Measurements from ENCODE around the gene TMEM134.
"Not testable (repeated sequence)": the region's sequence is repeated elsewhere in the genome, so short reads cannot be mapped to it uniquely, and the experiment has no call there.

The TMEM134 gene

DNA sequence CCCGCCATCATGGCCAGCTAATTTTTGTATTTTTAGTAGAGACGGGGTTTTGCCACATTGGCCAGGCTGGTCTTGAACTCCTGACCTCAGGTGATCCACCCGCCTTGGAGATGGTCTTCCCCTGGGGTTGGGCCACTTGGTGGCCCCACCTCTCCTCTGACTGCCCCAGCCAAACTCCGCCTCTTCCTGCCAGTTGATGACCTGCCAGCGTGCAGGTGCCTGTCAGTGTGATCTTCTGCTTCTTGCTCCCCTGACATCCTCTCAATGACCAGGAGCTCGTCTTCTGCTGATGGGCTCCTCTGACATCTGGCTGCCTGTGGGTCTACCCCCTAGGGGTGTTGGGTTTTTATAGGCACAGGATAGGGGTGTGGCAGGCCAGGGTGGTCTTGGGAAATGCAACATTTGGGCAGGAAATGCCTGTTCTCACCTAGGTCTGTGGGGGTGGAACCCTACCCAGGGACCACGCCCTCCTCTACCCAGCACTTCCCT is 16.9 kb upstream of the TMEM134 start:
- DNase-seq = not testable (repeated sequence)

DNA sequence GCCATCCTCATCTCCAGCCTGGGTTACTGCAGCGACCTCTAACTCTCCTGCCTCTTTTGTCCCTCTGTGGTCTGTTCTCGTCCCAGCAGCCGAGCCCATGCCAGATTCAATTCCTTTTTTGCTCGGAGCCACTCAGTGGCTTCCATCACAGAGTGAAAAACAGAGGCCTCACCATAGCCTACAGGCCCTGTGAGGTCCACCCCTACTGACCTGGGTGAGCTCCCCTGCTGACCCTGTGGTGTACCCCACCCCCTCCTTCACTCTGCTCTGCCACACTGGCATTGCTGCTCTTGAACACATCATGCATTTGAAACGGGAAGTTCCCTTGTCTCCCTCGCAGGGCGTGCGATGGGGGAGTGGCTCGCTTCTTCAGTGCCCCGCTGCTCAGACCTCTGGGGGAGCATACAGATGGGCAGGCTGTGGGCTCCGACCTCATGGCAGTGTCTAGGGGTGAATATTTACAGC is 15.8 kb upstream of the TMEM134 start:
- peak in 5 of 14 donors; percentile 8 to 26 (median 20) for DNase-seq

DNA sequence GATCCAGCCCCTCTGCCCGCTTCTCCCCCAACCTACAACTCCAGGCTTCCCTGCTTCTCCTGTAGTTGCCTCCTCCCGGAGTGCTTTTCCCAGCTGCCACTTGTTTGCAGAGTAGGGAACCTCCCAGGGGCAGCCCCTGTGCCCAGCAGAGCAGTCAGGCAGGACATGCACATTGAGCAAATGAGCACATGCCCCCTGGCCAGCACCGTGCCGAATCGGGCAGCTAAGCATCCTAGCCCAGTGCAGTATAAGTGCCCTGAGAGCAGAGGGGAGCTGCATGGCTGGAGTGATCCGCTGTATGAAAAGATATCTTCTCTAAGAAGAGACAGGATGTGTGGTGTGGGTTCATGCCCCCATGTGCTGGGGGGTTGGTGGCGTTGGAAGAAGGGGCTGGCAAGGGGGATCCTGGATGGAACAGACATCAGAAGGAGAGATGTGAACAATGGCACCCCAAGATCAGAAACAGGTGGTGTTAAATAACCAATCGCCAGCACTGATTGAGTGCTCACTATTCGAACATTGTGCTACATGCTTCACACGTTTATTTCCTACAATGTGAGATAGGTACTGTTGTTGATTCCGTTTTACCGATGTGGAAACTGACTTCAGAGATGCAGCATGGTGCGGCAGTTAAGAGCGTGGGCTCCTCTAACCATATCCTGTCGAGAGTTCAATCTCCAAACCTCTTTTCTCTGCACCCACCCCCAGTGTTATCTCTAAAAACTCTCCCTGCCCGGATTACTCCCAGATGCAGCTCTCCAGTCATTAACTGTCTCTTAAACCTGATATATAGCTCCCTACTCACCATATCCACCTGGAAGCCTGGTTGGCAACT is 15.0 kb upstream of the TMEM134 start:
- no peak for DNase-seq

DNA sequence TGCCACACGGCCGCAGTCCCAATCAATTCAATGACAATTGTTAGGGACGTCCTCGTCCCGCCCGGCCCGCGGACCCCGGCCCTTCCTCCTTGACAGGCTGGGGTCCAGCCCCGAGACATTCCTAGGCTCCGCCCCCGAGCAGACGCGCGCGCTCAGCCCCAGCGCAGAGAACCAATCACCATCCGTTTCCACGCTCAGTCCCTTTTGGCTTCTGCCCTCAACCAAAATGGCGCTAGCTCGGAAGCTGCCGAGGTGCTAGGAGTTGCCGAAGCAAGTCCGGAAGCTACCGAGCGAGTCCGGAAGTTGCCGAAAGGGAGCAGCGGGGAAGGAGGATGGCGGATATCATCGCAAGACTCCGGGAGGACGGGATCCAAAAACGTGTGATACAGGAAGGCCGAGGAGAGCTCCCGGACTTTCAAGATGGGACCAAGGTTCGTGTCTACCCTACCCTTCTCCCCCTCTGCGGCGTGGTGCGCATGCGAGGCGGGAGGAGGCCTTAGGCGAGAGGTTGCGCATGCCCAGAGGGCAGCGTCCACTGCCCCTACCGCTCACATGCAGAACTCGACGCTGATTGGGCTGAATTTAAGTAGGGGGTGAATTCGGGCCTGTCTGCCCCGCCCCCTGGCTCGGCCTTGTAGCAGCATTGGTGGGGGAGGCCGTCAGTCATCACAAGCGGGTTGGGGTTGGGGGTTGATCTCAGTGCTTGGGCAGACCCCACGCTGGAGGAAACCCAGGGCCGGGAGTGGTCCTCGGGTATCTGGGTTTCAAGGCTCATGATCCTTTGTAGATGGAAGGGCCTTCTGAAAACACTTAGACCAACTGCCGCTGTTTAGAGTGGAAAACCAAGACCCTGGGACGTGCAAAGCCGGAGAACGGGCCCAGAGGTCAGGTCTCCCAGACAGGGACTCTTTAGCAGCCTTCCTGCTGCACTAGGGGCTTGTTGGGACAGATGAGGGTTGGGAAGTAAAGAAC is 14.1 kb upstream of the TMEM134 start, which contains the start of gene AIP:
AIP (plus strand) TSS at position 200 of the 972 bp plus-strand sequence; CDS start at position 333, 133 bp downstream.
- DNase-seq = peak; percentile 85 to 100 (median 96)

DNA sequence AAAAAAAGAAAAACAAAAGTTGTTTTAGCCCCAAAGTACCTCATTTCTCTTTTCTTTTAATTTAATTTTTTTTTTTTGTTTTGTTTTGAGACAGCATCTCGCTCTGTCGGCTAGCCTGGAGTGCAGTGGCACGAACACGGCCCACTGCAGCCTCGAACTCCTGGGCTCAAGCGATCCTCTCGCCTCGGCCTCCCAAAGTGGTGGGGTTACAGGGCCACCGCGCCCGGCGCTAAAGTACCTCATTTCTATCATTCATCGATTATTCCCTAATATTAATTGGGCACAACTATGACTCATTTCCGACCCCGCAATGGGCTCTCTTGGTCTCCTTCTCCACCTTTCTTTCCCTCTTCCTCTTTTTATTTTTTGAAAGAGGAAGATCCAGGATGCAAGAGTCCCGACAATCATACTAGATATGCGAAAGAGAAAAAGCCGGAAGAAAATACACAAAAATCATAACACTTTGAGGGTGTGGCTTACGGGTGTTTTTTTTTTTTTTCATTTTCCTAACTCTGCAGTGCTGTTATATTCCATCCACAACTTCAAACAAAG is 13.3 kb upstream of the TMEM134 start:
- no peak for DNase-seq

DNA sequence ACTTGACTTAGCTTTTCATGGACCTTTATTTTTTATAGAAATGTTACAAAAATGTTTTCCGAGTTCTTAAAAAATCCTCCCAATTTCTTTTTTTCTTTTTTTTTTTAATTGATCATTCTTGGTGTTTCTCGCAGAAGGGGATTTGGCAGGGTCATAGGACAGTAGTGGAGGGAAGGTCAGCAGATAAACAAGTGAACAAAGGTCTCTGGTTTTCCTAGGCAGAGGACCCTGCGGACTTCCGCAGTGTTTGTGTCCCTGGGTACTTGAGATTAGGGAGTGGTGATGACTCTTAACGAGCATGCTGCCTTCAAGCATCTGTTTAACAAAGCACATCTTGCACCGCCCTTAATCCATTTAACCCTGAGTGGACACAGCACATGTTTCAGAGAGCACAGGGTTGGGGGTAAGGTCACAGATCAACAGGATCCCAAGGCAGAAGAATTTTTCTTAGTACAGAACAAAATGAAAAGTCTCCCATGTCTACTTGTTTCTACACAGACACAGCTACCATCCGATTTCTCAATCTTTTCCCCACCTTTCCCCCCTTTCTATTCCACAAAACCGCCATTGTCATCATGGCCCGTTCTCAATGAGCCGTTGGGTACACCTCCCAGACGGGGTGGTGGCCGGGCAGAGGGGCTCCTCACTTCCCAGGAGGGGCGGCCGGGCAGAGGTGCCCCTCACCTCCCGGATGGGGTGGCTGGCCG is 8.4 kb upstream of the TMEM134 start:
- not testable (repeated sequence) for DNase-seq

DNA sequence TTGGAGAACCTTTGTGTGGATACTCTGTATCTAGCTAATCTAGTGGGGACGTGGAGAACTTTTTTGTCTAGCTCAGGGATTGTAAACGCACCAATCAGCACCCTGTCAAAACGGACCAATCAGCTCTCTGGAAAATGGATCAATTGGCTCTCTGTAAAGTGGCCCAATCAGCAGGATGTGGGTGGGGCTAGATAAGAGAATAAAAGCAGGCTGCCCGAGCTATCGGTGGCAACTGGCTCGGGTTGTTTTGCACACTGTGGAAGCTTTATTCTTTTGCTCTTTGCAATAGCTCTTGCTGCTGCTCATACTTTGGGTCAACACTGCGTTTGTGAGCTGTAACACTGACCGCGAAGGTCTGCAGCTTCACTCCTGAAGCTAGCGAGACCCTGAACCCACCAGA is 7.6 kb upstream of the TMEM134 start:
- DNase-seq = not testable (repeated sequence)

DNA sequence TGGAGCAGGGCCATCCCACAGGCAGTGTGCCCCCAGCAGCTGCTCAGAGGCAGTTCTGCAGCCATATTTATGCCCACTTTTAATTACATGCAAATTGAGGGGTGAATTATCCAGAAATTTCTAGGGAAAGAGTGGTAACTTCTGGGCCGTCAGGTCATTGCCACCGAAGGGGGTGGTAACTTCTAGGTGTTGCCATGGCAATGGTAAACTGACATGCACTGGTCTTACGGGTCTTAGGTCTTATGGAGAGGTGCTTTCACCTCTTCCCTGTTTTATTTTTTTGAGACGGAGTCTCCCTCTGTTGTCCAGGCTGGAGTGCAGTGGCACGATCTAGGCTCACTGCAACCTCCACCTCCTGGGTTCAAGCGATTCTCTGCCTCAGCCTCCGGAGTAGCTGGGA is 3.8 kb upstream of the TMEM134 start:
- no peak for DNase-seq

DNA sequence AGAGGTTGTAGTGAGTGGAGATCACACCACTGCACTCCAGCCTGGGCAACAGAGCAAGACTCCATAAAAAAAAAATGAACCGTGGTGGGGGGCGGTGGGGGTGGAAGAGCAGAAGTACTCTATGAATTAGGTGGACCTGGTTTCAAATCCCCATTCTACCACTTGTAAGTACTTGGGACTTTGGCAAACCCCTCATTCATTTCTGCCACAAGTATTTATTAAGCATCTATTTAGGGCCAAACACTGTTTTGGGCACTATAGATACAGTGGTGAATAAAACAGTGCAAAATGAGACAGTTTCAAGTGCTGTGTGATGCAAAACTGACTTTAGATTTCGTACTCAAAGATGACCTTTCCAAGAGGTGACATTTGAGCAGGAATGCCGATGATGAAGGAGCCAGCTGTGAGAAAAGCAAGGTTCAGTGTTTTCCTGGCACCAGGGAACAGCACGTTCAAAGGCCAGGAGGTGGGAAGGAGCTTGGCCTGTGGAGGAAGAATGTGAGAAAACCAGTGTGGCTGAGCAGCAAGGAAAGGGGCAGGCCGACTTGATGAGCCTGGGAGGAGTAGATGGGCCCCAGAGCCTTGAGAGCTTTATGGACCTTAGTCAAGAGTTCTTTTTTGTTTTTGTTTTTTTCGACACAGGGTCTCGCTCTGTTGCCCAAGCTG is 1.4 kb upstream of the TMEM134 start:
- DNase-seq = no peak

DNA sequence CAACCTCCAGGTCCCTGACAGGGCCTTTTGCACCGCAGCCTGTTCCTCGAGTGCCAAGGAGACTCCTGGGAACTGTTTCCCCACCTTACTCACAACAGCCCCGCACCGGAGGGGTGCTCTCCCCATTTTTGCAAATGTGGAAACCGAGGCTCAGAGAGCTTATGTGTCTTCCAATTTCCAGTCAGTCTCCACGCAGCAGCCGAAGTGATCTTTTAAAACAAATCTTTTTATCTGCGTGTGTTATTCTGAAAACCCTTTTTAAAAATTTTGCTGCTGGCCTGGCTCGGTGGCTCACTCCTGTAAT is 409 bp upstream of the TMEM134 start:
- DNase-seq = no peak

DNA sequence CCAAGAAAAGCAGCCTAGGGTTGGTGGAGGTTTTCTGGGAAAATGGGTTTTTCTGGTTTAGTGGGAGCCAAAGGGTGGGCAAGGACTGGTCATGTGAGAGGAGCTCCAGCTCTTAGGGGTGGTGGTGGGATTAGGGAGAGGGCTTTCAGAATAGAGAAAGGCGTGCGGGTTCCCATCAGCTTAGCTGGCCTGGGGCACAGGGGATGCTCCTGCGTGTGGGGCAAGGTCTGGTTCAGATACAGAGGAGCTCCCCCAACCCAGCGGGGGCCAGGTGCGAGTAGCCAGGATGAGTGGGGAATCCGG is 644 bp downstream of the TMEM134 start:
- peak in 1 of 14 donors; percentile 60 for DNase-seq

DNA sequence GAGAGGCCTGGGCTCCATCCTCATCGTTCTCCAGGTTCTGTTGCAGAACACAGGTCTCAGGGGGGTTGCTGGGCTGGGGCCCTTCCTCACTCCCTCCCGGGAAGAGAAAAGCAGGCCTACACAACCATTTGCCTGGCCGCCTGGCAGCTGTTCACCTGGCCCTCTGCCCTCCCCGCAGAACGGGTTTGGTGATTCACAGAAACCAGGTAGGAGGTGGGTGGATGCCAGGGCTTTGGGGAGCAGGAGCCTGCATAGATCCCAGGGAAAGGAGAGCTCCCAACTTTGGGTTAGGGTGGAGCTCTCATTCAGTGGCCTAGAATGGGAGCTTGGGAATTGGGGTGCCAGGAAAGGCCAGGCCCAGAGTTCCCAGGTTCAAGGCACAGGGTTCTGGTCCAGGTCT is 995 bp downstream of the TMEM134 start:
- peak in 2 of 14 donors; percentile 56 to 63 for DNase-seq

DNA sequence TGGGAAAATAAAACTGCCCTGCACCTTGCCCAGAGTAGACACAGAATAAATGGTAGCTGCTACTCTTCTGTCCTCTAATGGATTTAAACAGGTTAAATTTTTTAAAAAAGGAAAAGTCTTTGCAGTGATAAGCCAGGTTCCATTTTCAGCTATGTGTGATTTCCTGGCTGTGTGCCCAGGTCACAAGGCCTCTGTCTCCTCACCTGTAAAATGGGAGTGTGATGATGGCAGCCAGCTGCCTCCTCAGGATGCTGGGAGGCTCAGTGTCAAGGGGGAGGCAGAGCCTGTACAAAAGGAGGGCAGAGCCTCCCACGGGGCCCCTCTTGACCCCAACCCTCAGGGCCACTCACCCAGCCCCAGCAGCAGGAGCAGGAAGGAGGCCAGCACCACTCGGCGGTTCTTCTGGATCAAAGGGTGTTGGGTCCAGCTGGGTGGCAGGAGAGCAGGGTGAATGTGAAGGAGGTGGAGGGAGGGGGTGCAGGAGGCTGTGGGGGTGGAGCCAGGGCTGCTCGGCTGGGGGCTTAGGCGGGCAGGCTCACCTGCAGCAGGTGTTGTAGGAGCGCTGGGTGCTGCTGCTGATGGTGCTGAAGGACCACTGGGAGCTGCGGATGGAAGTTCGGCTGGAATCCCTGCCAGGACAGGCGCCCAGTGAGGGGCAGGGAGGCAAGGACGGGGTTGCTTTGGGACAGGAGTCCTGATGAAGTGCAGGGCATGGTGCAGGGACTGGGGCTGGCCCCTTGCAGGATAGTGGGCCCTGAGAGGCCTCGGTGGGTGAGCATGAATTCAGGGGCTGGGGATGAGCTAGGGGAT is 1.9 kb downstream of the TMEM134 start:
- DNase-seq = no peak

DNA sequence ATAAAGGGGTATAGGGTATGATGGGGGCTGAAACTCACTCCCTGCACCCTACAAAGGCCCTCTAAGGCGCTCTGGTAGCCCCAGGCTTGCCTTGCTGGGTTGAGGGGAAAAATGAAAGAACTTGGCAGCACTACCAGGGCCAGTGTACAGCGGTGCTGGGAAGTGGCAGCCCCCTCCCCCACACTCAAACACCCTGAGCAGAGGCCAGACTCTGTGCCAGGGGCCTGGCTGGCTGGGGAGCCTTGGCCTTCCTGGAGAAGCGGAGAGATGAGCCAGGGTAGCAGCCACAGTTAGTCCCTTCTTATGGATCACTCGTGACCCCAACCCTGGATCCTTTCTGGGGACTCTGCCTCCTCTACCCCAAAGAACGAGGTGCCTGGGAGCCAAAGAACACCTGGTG is 2.7 kb downstream of the TMEM134 start:
- DNase-seq = peak in 3 of 14 donors; percentile 13 to 68 (median 29)

DNA sequence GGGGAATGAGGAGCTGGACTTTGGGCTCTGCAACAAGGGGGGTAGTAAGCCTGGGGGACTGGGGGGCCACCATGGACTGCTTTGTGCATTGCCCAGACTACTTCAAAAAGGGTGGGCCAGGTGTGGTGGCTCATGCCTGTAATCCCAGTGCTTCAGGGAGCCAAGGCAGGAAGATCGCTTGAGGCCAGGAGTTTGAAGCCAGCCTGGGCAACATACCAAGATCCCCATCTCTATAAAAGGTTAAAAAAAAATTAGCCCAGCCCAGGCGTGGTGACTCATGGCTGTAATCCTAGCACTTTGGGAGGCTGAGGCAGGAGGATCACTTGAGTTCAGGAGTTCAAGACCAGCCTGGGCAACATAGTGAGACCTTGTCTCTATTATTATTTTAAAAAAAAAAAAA is 3.5 kb downstream of the TMEM134 start:
- not testable (repeated sequence) for DNase-seq

DNA sequence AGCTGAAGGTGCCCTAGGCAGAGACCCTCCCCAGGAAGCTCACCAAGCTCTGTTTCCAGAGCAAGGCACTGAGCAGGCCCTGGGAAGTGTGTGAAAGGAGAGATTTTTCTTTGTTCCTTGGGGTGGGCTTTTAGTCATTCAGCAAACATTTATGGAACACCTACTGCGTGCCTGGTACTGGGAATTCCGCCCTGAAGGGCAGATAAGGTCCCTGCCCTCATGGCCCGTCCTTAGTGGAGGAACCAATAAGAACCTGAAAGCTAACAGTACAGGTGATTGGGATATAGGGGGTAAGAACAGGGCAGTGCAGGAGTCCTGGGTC is 3.9 kb downstream of the TMEM134 start:
- DNase-seq = no peak

DNA sequence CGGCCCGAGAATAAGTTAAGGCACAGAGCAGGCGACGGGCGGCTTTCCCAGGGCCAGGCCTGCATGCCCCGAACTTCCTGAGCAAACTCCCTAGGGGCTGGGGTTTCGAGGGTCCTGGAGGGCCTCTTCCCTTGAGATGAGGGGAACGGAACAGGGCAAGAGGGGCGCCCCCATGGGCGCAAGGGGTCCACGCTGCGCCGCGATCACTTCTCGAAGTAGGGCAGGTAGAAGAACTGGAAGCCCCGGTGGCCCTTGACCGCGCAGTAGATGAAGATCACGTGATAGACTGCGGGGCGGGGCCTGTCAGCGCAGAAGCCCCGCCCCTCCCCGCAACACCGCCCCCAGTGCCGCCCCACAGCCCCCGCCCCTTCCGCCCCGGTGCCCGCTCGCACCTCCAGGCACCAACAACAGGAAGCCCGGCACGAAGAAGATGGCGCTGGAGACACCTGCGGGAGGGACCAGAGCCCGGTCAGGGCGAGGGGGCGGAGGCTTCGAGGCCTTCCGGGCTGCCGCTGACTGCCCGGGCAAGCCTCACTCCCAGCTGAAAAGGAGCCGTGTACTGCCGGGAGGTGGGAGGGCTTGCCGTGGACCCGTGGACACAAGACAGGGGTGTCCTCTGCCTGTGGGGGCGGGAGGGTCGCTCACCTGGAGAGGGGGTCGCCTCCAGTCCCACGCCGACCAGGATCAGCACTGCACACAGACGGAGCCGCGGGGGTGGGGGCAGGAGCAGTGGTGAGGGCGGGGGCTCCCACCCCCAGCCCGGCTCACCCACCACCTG is 4.5 kb downstream of the TMEM134 start:
- DNase-seq = peak in 12 of 14 donors; percentile 56 to 80 (median 70)

DNA sequence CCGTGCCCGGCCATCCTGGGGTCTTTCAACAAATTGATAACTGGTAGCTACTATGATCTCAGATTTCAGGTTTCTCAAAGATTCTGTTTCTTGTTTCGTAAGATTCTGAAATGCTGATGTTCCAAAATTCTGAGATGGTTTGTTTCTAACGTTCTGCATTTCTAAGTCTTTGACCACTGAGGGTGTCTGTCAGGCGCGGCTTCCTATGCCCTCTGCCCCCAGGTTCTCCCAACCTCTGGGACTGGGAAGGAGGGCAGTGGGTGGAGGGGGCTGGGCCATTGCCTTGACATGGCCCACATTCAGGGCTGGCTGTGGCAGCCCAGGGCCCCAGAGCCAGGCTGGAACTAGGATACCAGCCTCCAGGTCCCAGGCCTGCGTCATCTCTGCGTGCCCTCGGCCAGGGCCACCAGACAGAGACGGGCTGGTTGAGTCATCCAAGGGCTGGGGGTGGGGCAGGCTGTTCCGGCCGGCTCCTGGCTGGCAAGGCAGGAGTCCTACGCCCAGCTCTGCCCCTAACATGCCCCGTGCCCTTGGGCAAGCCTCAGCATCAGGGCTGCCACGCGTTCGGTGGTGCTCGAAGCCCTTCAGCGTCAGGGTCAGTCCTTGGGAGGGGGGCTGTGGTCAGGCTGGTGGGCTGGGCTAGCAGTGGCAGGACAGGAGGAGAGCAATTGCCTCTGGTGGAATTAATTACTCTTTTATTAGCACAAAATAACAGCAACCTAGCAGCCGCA is 5.2 kb downstream of the TMEM134 start:
- DNase-seq = peak in 8 of 14 donors; percentile 40 to 87 (median 44)

DNA sequence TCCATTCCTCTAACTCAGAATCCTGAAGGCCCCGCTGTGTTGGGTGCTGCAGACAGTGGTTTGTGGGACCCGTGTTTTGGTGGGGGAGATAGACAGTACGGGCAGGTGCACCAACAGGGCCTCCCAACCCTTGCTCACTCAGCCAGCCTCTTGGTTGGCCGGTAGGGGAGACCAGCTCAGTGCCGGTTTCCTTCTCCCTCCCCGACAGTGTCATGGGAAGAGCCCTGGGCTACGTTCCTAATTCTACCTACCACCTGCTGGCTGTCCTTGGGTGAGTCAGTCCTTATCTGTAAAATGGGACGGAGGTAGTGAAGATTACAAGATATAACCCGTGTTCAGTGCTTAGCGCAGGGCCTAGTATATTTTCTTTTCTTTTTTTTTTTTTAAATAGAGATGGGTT is 5.9 kb downstream of the TMEM134 start:
- DNase-seq = no peak
